Panc1 (cell line): ENCODE measurements around the gene LINC01488. TPM values are rescaled to one million over a fixed set of nuclear protein-coding genes. Genes with fewer than 3 reads are reported as not detected.

Experiments used
- ATAC-seq: fragments of 200-7000 bp; cut with Tn5 transposase; 2 replicates; pipeline ENCODE4 v1.9.1; 2020; ENCODE audit warnings: mild to moderate bottlenecking, moderate library complexity
- BruUV-seq: library from RNA; stranded (reverse); fragments of 400-500 nt; replicated peaks from 2 replicates; lab custom pipeline; 2021; lab: Mats Ljungman, UMichigan
- CTCF ChIA-PET: fragments of 300-600 bp; sonication (Branson Sonifier 250); formaldehyde crosslinking; loops from one replicate; lab custom pipeline; 2022; ENCODE audit warnings: antibody characterized with exemption; lab: Charles Lee
- POLR2A ChIA-PET: fragments of 300-600 bp; sonication (Branson Sonifier 250); formaldehyde crosslinking; loops from one replicate; lab custom pipeline; 2022; ENCODE audit warnings: antibody characterized with exemption; lab: Charles Lee
- DNase-seq: peaks from one replicate; pipeline ENCODE4 v3.0.0-alpha.2; 2010; ENCODE audit warnings: low read depth, low spot score
- H3K27ac ChIP-seq: 2 replicates; pipeline ENCODE4 v1.5.1; 2011; ENCODE audit warnings: mild to moderate bottlenecking, low read length, inconsistent platforms
- H3K27me3 ChIP-seq: fragments of 200-500 bp; sonication (Bioruptor generic); 2 replicates; pipeline ENCODE4 v1.6.0; 2014; ENCODE audit warnings: low read length, inconsistent platforms; ENCODE audit not compliant: control insufficient read depth, insufficient read depth
- H3K36me3 ChIP-seq: fragments of 200-500 bp; sonication (Bioruptor generic); 2 replicates; pipeline ENCODE4 v1.5.1; 2014; ENCODE audit warnings: inconsistent platforms, mild to moderate bottlenecking, low read length, moderate library complexity; ENCODE audit not compliant: control insufficient read depth, insufficient read depth
- H3K4me1 ChIP-seq: 2 replicates; pipeline ENCODE4 v1.5.1; 2011; ENCODE audit warnings: inconsistent platforms, mild to moderate bottlenecking, low read length, moderate library complexity; ENCODE audit not compliant: control insufficient read depth, insufficient read depth
- H3K4me3 ChIP-seq, 2 experiments: 2 replicates each; pipeline ENCODE4 v1.5.1; 2011 to 2012; ENCODE audit warnings: low read depth in 2 of 2, low read length in 2 of 2, mild to moderate bottlenecking in 2 of 2, inconsistent platforms in 1 of 2, moderate library complexity in 1 of 2
- H3K9me3 ChIP-seq: fragments of 200-500 bp; sonication (Bioruptor generic); 2 replicates; pipeline ENCODE4 v1.5.1; 2014; ENCODE audit warnings: low read depth, mild to moderate bottlenecking, inconsistent platforms, low read length, moderate library complexity; ENCODE audit not compliant: control insufficient read depth, insufficient read depth
- POLR2AphosphoS5 ChIP-seq: IDR thresholded peaks from 2 replicates; pipeline ENCODE4 v1.6.1; 2012; ENCODE audit warnings: mild to moderate bottlenecking, low read depth, low read length, moderate library complexity
- SIN3A ChIP-seq: IDR thresholded peaks from 2 replicates; pipeline ENCODE4 v1.6.1; 2012; ENCODE audit warnings: low read depth, mild to moderate bottlenecking, low read length, moderate library complexity, borderline replicate concordance; ENCODE audit not compliant: insufficient read depth
- TCF7L2 ChIP-seq: IDR thresholded peaks from 2 replicates; pipeline ENCODE4 v1.6.1; 2011; ENCODE audit warnings: mild to moderate bottlenecking, low read depth, low read length, inconsistent platforms
- in situ Hi-C: cut with HindIII; loops from 2 replicates; pipeline ENCODE4 v1.10.0; 2016; ENCODE audit warnings: low sequenced_read_pairs, low pct_unique_long_range_greater_than_20kb
- intact Hi-C: fragments of 100-400 bp; cut with micrococcal nuclease; formaldehyde crosslinking; loops from one replicate; pipeline ENCODE4 v1.10.0; 2022; ENCODE audit not compliant: unreplicated experiment
- total RNA-seq: library from RNA; stranded (reverse); gene quantifications from one replicate; pipeline ENCODE4 v1.2.1, GENCODE V29; 2021; ENCODE audit not compliant: unreplicated experiment
- TF ChIP-seq, protein P1 (sequence below), 2 experiments: IDR thresholded peaks; 2 replicates each; pipeline ENCODE4 v1.6.1; 2011 to 2012; ENCODE audit warnings: low read depth in 2 of 2, control low read depth in 1 of 2, low read length in 1 of 2, mild to moderate bottlenecking in 1 of 2, moderate library complexity in 1 of 2; ENCODE audit not compliant: insufficient read depth in 1 of 2
- TF ChIP-seq, protein P2 (sequence below): fragments of 450-650 bp; IDR thresholded peaks from 2 replicates; pipeline ENCODE4 v1.5.1; 2017; ENCODE audit warnings: mild to moderate bottlenecking

Gene LINC01488
- total RNA-seq, 1 experiment from 2014 or later, result not detected

DNA sequence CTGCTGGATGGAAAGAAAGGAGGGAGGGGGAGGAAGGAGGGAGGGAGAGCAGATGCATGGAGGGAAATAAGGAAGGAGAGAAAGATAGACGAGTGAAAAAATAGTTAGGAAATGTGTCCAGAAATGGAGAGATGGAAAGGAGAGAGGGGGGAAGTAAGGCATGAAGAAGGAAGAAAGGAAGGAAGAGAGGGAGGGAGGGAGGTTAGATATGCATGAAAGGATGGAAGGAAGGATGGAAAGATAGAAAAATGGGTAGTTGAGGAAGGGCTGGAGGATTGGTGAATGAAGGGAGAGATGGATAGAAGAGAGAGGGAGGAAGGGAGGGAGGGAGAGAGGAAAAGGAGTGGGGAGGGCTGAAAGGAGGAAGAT lies 19.6 kb downstream of the LINC01488 start:
- Histone ChIP-seq H3K36me3 (no peaks in the 10 kb centered on the region), H3K4me1 (peaks cover 38% of the 10 kb centered on the region), H3K4me3 (no peak overlapping the region), H3K27me3 (no peaks in the 10 kb centered on the region), H3K27ac (no peak overlapping the region), H3K9me3 (no peaks in the 10 kb centered on the region)
- intact Hi-C loops (no loop called here), in situ Hi-C loops (loop anchor here (10.0 kb wide), 1 partner anchor 96 kb away; no protein-coding TSS in a partner anchor)
- DNase-seq (no peak), ATAC-seq (no peak)
- TF ChIP-seq, protein P1, sequence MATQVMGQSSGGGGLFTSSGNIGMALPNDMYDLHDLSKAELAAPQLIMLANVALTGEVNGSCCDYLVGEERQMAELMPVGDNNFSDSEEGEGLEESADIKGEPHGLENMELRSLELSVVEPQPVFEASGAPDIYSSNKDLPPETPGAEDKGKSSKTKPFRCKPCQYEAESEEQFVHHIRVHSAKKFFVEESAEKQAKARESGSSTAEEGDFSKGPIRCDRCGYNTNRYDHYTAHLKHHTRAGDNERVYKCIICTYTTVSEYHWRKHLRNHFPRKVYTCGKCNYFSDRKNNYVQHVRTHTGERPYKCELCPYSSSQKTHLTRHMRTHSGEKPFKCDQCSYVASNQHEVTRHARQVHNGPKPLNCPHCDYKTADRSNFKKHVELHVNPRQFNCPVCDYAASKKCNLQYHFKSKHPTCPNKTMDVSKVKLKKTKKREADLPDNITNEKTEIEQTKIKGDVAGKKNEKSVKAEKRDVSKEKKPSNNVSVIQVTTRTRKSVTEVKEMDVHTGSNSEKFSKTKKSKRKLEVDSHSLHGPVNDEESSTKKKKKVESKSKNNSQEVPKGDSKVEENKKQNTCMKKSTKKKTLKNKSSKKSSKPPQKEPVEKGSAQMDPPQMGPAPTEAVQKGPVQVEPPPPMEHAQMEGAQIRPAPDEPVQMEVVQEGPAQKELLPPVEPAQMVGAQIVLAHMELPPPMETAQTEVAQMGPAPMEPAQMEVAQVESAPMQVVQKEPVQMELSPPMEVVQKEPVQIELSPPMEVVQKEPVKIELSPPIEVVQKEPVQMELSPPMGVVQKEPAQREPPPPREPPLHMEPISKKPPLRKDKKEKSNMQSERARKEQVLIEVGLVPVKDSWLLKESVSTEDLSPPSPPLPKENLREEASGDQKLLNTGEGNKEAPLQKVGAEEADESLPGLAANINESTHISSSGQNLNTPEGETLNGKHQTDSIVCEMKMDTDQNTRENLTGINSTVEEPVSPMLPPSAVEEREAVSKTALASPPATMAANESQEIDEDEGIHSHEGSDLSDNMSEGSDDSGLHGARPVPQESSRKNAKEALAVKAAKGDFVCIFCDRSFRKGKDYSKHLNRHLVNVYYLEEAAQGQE (IDR thresholded peaks at IDR 0.05; ENCODE audit: insufficient read depth in 1 of 2, low read depth in 2 of 2, low read length in 1 of 2), result no peak
- TF ChIP-seq TCF7L2 (no peak), POLR2AphosphoS5 (no peak), SIN3A (no peak)
- TF ChIP-seq, protein P2, sequence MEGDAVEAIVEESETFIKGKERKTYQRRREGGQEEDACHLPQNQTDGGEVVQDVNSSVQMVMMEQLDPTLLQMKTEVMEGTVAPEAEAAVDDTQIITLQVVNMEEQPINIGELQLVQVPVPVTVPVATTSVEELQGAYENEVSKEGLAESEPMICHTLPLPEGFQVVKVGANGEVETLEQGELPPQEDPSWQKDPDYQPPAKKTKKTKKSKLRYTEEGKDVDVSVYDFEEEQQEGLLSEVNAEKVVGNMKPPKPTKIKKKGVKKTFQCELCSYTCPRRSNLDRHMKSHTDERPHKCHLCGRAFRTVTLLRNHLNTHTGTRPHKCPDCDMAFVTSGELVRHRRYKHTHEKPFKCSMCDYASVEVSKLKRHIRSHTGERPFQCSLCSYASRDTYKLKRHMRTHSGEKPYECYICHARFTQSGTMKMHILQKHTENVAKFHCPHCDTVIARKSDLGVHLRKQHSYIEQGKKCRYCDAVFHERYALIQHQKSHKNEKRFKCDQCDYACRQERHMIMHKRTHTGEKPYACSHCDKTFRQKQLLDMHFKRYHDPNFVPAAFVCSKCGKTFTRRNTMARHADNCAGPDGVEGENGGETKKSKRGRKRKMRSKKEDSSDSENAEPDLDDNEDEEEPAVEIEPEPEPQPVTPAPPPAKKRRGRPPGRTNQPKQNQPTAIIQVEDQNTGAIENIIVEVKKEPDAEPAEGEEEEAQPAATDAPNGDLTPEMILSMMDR, result no peak
- BruUV-seq, result no TSS peak
- CTCF ChIA-PET, result no interaction called here
- POLR2A ChIA-PET, result no interaction called here

- intact Hi-C loops, result no loop called here
- TF ChIP-seq SIN3A (no peak), POLR2AphosphoS5 (no peak), TCF7L2 (no peak)
- TF ChIP-seq, protein P1 (IDR thresholded peaks at IDR 0.05; ENCODE audit: insufficient read depth in 1 of 2, low read depth in 2 of 2, low read length in 1 of 2), result no peak
- TF ChIP-seq, protein P2, result no peak
- DNase-seq (no peak), ATAC-seq (no peak)
- BruUV-seq, result no TSS peak
- CTCF ChIA-PET, result interaction anchor here (0.6 kb wide), 1 partner anchor 13 kb away, joined by 4 read pairs; no protein-coding TSS in a partner anchor
- H3K9me3 ChIP-seq, result no peaks in the 10 kb centered on the region
- no peak overlapping the region for H3K27ac ChIP-seq
- POLR2A ChIA-PET, result no interaction called here
- H3K4me1 ChIP-seq, result peaks cover 29% of the 10 kb centered on the region
- no peak overlapping the region for H3K4me3 ChIP-seq
- H3K27me3 ChIP-seq, result no peaks in the 10 kb centered on the region
- in situ Hi-C loops, result loop anchor here (10.0 kb wide), 1 partner anchor 97 kb away; no protein-coding TSS in a partner anchor
- H3K36me3 ChIP-seq, result no peaks in the 10 kb centered on the region
Measured at GRCh38 chr11:69501891-69502860, 20.7 kb downstream of the LINC01488 start.
